Adipocyte (in vitro differentiated cells): Measurements from ENCODE around the gene NOL4L.
"Not testable (repeated sequence)": the region's sequence is repeated elsewhere in the genome, so short reads cannot be mapped to it uniquely, and the experiment has no call there.

Experiments
- DNase-seq: peaks from one replicate; pipeline ENCODE4 v3.0.0-alpha.2; 2015; ENCODE audit warnings: low read depth
- H3K27me3 ChIP-seq: replicated peaks from 2 replicates; pipeline ENCODE4 v1.7.0; 2013; ENCODE audit warnings: mild to moderate bottlenecking, low read length, moderate library complexity; ENCODE audit not compliant: control insufficient read depth, insufficient read depth
- H3K36me3 ChIP-seq: 2 replicates; pipeline ENCODE4 v1.7.0; 2013; ENCODE audit warnings: low read length, mild to moderate bottlenecking, moderate library complexity; ENCODE audit not compliant: control insufficient read depth, insufficient read depth, severe bottlenecking
- H3K4me1 ChIP-seq: 2 replicates; pipeline ENCODE4 v1.7.0; 2013; ENCODE audit warnings: mild to moderate bottlenecking, low read length, moderate library complexity; ENCODE audit not compliant: control insufficient read depth, insufficient read depth
- H3K4me3 ChIP-seq: 2 replicates; pipeline ENCODE4 v1.7.0; 2013; ENCODE audit warnings: mild to moderate bottlenecking, low read length, moderate library complexity
- H3K9ac ChIP-seq: 2 replicates; pipeline ENCODE4 v1.7.0; 2013; ENCODE audit warnings: mild to moderate bottlenecking, low read length, moderate library complexity
- H3K9me3 ChIP-seq: 2 replicates; pipeline ENCODE4 v1.7.0; 2013; ENCODE audit warnings: mild to moderate bottlenecking, low read length, moderate library complexity; ENCODE audit not compliant: control insufficient read depth

NOL4L gene

GRCh38 chr20:32603046-32603726, 18.1 kb upstream of the NOL4L start:
- H3K27me3 ChIP-seq, result peaks cover 38% of the 10 kb centered on the region
- no peaks in the 10 kb centered on the region for H3K9me3 ChIP-seq
- peaks cover 7% of the 10 kb centered on the region for H3K4me1 ChIP-seq
- DNase-seq, result no peak
- no peaks in the 10 kb centered on the region for H3K36me3 ChIP-seq
- no peak overlapping the region for H3K9ac ChIP-seq
- no peak overlapping the region for H3K4me3 ChIP-seq

GRCh38 chr20:32602273-32602672, 17.1 kb upstream of the NOL4L start:
- Histone ChIP-seq H3K4me3 (no peak overlapping the region), H3K4me1 (peaks cover 7% of the 10 kb centered on the region), H3K27me3 (peaks cover 32% of the 10 kb centered on the region), H3K9ac (no peak overlapping the region), H3K36me3 (no peaks in the 10 kb centered on the region), H3K9me3 (no peaks in the 10 kb centered on the region)
- DNase-seq, result no peak

GRCh38 chr20:32600681-32601237, 15.6 kb upstream of the NOL4L start:
- DNase-seq, result no peak
- no peaks in the 10 kb centered on the region for H3K36me3 ChIP-seq
- H3K27me3 ChIP-seq, result peaks cover 17% of the 10 kb centered on the region
- no peaks in the 10 kb centered on the region for H3K9me3 ChIP-seq
- no peak overlapping the region for H3K4me3 ChIP-seq
- no peak overlapping the region for H3K9ac ChIP-seq
- H3K4me1 ChIP-seq, result peaks cover 7% of the 10 kb centered on the region

- DNase-seq, result no peak
- Histone ChIP-seq H3K4me1 (peaks cover 7% of the 10 kb centered on the region), H3K9me3 (no peaks in the 10 kb centered on the region), H3K36me3 (no peaks in the 10 kb centered on the region), H3K4me3 (no peak overlapping the region), H3K9ac (no peak overlapping the region), H3K27me3 (peaks cover 8% of the 10 kb centered on the region)
Measured at GRCh38 chr20:32599783-32600340, 14.7 kb upstream of the NOL4L start.

GRCh38 chr20:32598606-32599005, 13.5 kb upstream of the NOL4L start:
- Histone ChIP-seq H3K27me3 (no peaks in the 10 kb centered on the region), H3K9me3 (no peaks in the 10 kb centered on the region), H3K4me1 (peaks cover 7% of the 10 kb centered on the region), H3K4me3 (no peak overlapping the region), H3K36me3 (no peaks in the 10 kb centered on the region), H3K9ac (no peak overlapping the region)
- DNase-seq, result no peak

- no peaks in the 10 kb centered on the region for H3K27me3 ChIP-seq
- no peak overlapping the region for H3K4me3 ChIP-seq
- DNase-seq, result no peak
- H3K4me1 ChIP-seq, result peaks cover 7% of the 10 kb centered on the region
- H3K9me3 ChIP-seq, result no peaks in the 10 kb centered on the region
- H3K9ac ChIP-seq, result no peak overlapping the region
- H3K36me3 ChIP-seq, result no peaks in the 10 kb centered on the region
Measured at GRCh38 chr20:32597714-32598113, 12.6 kb upstream of the NOL4L start.

- Histone ChIP-seq H3K9ac (no peak overlapping the region), H3K36me3 (no peaks in the 10 kb centered on the region), H3K4me3 (no peak overlapping the region), H3K27me3 (no peaks in the 10 kb centered on the region), H3K4me1 (peaks cover 7% of the 10 kb centered on the region), H3K9me3 (no peaks in the 10 kb centered on the region)
- DNase-seq, result no peak
Measured at GRCh38 chr20:32596681-32597252, 11.6 kb upstream of the NOL4L start.

- Histone ChIP-seq H3K27me3 (no peaks in the 10 kb centered on the region), H3K9ac (no peak overlapping the region), H3K4me3 (no peak overlapping the region), H3K4me1 (peaks cover 7% of the 10 kb centered on the region), H3K9me3 (no peaks in the 10 kb centered on the region), H3K36me3 (no peaks in the 10 kb centered on the region)
- DNase-seq, result no peak
Measured at GRCh38 chr20:32595143-32595542, 10.0 kb upstream of the NOL4L start.

- H3K36me3 ChIP-seq, H3K9ac ChIP-seq: not testable (repeated sequence)
Measured at GRCh38 chr20:32594669-32595068, 9.5 kb upstream of the NOL4L start.

GRCh38 chr20:32594204-32594603, 9.1 kb upstream of the NOL4L start:
- Histone ChIP-seq H3K4me1 (no peaks in the 10 kb centered on the region), H3K9me3 (no peaks in the 10 kb centered on the region), H3K27me3 (peaks cover 3% of the 10 kb centered on the region), H3K36me3 (no peaks in the 10 kb centered on the region), H3K4me3 (no peak overlapping the region), H3K9ac (no peak overlapping the region)
- no peak for DNase-seq

More at GRCh38 chr20:32594669-32595068, 9.5 kb upstream of the NOL4L start:
- not testable (repeated sequence) for DNase-seq, H3K4me1 ChIP-seq, H3K27me3 ChIP-seq, H3K4me3 ChIP-seq, H3K9me3 ChIP-seq

- not testable (repeated sequence) for H3K9ac ChIP-seq, H3K27me3 ChIP-seq, H3K4me1 ChIP-seq, H3K9me3 ChIP-seq, H3K4me3 ChIP-seq, H3K36me3 ChIP-seq, DNase-seq
Measured at GRCh38 chr20:32592616-32593015, 7.5 kb upstream of the NOL4L start.
